NAMALWA (cell line): ENCODE results near the gene GABRG3.

Source experiments
- DNase-seq: peaks from one replicate; pipeline ENCODE4 v3.0.0-alpha.2; 2015; ENCODE audit warnings: low spot score

The GABRG3 gene

DNA sequence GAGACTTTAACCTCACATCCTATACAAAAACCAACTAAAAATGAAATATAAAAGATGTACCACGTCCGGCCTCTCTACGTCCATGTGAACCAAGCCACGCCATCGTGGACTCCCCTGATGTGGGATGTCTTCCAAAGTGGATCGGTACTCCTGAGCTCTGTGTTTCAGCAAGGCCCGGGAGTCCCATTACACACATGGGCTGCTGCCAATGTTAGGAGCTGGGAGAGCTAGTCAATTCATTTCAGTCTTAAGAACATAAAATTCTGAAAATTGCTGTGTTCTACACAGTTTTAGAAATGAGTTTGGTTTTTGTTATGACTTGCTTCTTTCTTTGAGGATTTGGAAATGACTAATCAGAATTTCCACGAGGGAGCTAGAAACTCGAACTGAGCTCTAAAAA, 131.0 kb downstream of the GABRG3 start:
- no peak for DNase-seq

DNA sequence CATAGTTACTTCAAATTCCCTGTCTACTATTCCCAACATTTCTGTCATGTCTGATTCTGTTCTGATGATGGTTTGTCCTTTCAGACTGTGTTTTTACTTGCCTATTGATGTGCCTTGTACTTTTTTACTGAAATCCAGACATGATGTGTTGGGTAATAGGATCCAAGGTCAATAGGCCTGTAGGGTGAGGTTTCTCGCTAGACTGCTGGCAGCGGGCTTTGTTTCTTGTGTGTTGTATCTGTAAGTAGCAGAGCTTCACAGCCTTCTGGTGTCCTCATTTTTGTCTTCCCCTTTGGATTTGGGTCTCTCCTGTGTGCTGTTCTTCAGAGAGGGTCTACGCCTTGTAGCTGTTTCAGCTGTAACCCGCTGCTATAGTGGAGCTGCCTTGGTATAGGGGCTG, 140.3 kb downstream of the GABRG3 start:
- no peak for DNase-seq

- no peak for DNase-seq
These were observed 143.5 kb downstream of the GABRG3 start for GRCh38 chr15:27114473-27114872.

- no peak for DNase-seq
These were observed 148.8 kb downstream of the GABRG3 start for GRCh38 chr15:27119695-27120266.

GRCh38 chr15:27121672-27122071, 150.7 kb downstream of the GABRG3 start:
- DNase-seq: no peak

GRCh38 chr15:27123291-27123690, 152.3 kb downstream of the GABRG3 start:
- no peak for DNase-seq

GRCh38 chr15:27123808-27124207, 152.8 kb downstream of the GABRG3 start:
- DNase-seq: no peak

- no peak for DNase-seq
These were observed 153.4 kb downstream of the GABRG3 start for GRCh38 chr15:27124287-27124871.

- no peak for DNase-seq
These were observed 154.2 kb downstream of the GABRG3 start for GRCh38 chr15:27125185-27125584.

- DNase-seq: no peak
These were observed 155.5 kb downstream of the GABRG3 start for GRCh38 chr15:27126449-27126848.

GRCh38 chr15:27127815-27128570, 157.0 kb downstream of the GABRG3 start:
- DNase-seq: no peak

DNA sequence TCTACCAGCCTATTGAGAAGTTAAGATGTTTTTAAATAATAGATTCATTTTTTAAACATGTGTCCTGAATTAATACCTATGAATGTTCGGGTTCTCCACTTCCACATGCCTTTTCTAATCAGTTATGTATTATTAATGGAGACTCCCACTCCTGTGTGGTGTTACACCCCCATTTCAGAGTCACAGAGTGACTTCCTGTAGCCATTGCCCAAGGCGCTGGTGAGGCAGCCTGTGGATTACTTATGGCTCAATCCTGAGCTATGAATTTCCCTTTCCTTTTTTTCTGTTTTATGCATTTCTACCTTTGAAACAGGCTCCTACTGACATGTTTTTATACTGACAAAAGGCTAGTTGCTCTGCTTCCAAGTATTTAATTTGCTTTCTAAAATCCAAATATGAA, 162.3 kb downstream of the GABRG3 start:
- no peak for DNase-seq

GRCh38 chr15:27134481-27134880, 163.5 kb downstream of the GABRG3 start:
- no peak for DNase-seq

- DNase-seq: no peak
These were observed 164.2 kb downstream of the GABRG3 start for GRCh38 chr15:27135151-27135550.

- no peak for DNase-seq
These were observed 166.1 kb downstream of the GABRG3 start for GRCh38 chr15:27137127-27137526.

GRCh38 chr15:27165590-27165989, 194.6 kb downstream of the GABRG3 start:
- DNase-seq: no peak

- DNase-seq: no peak
These were observed 195.9 kb downstream of the GABRG3 start for GRCh38 chr15:27166917-27167316.

- no peak for DNase-seq
These were observed 196.8 kb downstream of the GABRG3 start for GRCh38 chr15:27167738-27168137.

GRCh38 chr15:27170851-27171250, 199.9 kb downstream of the GABRG3 start:
- DNase-seq: no peak

- DNase-seq: no peak
These were observed 201.8 kb downstream of the GABRG3 start for GRCh38 chr15:27172821-27173220.

- no peak for DNase-seq
These were observed 204.6 kb downstream of the GABRG3 start for GRCh38 chr15:27175472-27176153.

GRCh38 chr15:27176785-27177406, 205.9 kb downstream of the GABRG3 start:
- no peak for DNase-seq

DNA sequence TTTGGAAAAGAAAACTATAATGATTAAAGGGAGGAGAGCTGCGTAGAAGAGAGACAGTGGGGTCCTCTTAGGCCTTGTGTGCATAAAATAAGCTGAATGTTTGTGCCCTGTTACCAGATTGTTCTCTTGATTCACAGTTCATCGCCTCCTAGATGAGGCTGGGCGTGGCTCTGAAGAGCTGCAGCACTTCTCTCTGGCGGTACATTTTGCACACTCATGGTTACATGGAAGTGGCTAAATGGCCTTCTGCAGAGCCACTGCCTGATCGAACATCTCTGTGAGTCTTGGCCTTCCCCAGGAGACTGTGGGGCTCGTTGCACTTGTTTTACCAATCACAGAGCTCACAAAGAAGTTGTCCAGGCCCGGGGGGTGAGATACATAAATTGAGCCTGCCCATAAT, 208.8 kb downstream of the GABRG3 start:
- DNase-seq: no peak
